Hepatic stellate cell (primary cell): ENCODE data around the gene ZNF474.

ENCODE experiments used
- DNase-seq: peaks from one replicate; pipeline ENCODE4 v3.0.0; 2011; ENCODE audit warnings: low spot score

ZNF474 gene

DNA sequence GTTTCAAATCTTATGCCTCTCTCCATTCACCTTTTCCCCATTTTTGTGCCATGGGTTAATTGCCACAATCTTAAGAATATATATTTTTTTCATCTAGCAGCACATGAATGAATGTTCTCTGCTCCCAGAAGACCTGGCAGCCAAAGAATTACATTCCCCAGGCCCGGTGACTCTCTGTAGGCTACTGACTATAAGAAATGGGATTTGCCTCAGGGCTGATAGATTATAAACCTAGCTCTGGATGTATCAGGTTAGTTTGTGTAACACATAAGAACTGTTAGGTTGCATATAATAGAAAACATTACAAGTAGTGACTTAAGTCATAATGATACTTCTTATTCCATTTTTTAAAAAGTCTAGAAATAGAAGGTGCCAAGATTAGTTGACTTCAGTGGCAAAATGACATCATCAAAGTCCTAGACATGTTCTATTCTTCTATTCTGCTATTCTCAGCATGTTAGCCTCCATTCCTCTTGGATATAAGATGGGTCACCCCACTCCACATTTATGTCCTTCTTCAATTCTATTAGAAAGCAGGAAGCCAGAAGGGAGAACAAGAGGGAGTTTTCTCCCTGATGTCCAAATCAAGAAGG lies 10.9 kb upstream of the ZNF474 start:
- DNase-seq: no peak

GRCh38 chr5:122119205-122119604 lies 10.1 kb upstream of the ZNF474 start:
- no peak for DNase-seq

- no peak for DNase-seq
Observed at GRCh38 chr5:122120493-122120892, 8.9 kb upstream of the ZNF474 start.

DNA sequence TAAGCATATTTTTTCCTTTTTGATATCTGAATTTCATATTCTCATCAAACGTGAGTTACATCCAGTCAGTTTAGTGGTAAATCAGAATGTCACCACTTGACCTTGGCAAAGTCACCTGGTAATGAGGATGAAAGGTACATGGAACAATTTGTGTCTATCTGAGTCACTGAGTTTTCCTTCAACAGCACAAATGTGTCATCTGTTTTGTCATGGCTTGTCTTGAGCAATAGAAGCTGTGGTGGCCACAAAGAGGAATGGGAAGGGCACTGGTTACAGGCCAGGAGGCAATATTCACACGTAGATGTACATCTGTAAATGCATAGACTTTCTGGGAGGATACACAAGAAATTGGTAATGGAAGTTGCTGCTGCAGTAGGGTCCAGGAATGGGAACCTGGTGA lies 8.4 kb upstream of the ZNF474 start:
- no peak for DNase-seq

GRCh38 chr5:122121479-122122465 lies 7.6 kb upstream of the ZNF474 start:
- no peak for DNase-seq

GRCh38 chr5:122124766-122125165 lies 4.6 kb upstream of the ZNF474 start:
- no peak for DNase-seq

GRCh38 chr5:122126177-122126755 lies 3.1 kb upstream of the ZNF474 start:
- no peak for DNase-seq

GRCh38 chr5:122126756-122127321 lies 2.5 kb upstream of the ZNF474 start:
- DNase-seq: no peak

DNA sequence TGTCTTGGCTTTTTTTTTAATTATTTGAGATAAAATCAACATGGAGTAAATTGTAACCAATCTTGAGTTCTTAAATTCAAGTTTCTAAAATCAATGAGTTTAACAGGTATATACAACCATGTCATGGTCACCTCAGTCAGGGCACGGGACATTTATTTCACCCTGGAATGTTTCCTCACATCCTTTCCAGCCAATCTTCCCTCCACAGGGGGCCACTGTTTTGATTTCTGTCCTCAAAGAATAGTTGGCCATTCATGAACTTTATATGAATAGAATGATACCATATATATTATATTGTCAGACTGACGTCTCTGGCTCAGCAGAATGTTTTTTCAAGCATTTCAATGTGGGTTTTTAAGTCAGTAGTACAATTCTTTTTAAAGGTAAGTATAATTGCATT lies 806 bp downstream of the ZNF474 start:
- no peak for DNase-seq

DNA sequence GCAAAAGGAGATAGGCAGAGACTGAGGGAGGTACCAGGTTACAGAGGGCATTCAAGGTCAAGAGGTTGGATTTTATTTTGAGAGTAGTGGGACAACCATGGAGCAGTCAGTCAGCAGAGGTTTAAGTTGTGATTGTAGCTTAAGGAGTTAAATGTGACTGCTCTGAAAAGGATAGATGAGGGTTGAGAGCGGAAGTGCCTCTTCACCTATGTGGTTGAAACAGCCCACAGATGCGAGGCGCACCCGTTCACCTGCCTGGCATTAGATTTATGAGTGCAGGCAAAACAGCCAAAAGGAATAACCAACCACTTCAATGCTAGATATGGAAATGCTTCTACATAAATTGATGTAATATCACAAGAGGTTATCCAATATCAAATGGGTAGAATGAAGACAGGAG lies 8.4 kb downstream of the ZNF474 start:
- no peak for DNase-seq

- DNase-seq: no peak
Observed at GRCh38 chr5:122138356-122138755, 9.0 kb downstream of the ZNF474 start.

GRCh38 chr5:122140900-122141299 lies 11.6 kb downstream of the ZNF474 start:
- DNase-seq: no peak

DNA sequence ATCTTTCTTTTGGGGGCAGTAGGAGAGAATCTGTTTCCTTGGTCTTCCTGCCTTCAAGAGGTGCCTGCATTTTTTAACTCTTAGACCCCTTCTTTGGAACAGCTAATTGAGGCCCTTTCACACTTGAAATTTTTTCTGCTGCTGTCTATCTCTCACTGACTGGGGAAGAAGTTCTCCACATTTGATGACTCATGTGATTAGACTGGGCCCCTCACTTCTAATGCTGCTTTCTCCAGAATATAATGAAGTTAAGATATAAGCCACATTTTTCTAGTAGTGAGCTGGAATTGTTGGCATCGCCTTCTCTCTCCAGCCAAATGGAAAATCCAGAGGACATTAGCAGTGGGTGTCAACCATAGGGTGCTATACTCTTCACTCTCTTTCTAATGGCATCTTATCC lies 12.4 kb downstream of the ZNF474 start:
- no peak for DNase-seq

- DNase-seq: peak; percentile 54
Observed at GRCh38 chr5:122142480-122143164, 13.3 kb downstream of the ZNF474 start.

- DNase-seq: no peak
Observed at GRCh38 chr5:122144236-122144635, 14.9 kb downstream of the ZNF474 start.

GRCh38 chr5:122145906-122146305 lies 16.6 kb downstream of the ZNF474 start:
- no peak for DNase-seq

DNA sequence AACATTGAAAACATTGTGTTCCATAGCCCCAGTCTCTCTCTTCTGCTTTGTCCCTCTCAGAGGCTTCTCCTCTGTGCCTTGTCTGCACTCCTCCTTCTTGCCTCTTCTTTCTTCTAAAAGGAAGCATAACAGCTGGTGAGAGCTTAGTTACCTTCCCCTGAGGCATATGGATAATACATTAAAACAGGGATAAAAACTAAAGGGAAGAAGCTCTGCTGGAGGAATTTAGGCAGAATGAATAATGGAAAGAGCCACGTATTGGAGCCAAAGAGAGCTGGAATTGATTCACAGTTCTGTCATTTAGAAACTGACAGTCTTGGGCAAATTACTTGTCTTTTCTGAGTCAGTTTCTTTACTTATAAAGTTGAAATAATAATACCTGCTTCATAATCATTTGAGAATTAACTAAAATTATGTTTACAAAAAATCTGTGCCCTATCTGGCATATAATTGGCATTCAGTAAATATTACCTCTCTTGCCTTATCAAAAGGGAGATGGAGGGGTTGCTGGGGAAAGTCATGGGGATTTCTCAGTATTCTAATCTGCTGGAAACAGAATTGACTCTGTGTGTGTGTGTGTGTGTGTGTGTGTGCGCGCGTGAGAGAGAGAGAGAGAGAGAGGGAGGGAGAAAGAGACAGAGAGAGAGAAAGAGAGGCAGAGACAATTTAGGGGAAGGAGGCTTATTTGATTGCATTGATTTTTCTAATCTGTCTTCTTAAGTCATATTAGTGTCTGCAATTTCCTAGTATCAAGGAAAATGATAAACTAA lies 20.2 kb downstream of the ZNF474 start:
- no peak for DNase-seq

DNA sequence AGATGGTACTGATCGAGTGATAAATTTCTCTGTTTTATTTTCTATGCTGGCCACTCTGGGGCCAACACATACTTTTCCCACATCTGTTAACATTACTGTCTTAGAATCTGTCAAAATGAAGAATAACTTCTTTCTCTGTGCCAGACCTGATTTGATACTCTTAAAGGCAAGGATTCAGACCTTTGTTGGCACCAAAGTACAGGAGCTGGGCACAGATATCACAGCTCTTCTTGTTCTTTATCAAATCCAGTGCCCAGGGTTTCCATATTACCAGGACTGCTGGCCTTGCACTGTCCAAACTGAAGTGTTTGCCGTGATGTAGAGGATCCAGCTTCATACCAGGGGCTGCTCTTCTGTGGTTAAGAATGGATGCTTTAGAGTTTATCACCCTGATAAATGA lies 20.9 kb downstream of the ZNF474 start:
- DNase-seq: no peak

DNA sequence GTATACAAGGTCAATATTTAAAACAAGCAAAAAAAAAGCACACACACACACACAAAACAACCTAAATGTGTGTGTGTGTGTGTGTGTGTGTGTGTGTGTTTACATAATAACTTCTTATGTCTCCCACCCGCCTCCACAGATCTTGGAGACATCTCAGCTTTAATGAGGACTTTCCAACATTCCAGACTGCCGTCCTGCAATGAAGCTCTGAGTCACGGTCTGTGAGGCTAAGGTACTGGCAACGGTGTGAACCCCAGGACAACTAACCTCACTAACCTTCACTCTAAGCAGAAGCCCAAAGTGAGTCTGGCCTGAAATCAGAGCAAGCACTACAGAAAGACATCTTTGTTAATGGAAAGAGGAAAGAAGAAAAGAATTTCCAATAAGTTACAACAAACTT lies 22.3 kb downstream of the ZNF474 start:
- no peak for DNase-seq

DNA sequence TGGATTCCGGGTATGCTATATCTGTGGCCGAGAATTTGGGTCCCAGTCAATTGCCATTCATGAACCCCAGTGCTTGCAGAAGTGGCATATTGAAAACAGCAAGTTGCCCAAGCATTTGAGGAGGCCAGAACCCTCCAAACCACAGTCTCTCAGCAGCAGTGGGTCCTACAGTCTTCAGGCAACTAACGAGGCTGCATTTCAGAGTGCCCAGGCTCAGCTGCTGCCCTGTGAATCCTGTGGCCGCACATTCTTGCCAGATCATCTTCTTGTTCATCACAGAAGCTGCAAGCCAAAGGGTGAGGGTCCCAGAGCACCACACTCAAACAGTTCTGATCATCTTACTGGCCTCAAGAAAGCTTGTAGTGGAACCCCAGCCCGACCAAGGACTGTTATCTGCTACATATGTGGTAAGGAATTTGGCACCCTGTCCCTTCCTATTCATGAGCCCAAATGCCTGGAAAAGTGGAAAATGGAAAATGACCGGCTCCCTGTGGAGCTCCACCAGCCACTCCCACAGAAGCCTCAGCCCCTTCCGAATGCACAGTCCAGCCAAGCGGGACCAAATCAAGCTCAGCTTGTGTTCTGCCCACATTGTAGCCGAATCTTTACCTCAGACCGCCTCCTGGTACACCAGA lies 23.0 kb downstream of the ZNF474 start:
- DNase-seq: no peak

DNA sequence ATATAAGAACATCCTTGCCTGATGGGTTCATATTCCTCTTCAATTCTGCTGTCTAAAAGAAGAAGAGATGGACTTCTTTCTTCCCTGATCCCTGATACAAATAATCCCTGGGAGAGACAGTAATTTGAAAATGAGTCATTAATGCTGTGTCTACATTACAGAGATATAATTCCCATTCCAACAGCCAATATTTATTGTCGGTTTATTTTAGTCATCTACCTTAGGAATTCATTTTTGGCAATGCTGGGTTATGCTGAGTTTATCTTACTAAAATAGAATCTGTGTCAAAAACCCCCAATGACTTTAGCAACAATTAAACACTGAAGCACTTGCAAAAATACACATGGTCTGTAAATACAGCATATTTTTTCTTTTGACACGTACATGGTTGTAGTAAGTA lies 23.9 kb downstream of the ZNF474 start:
- DNase-seq: no peak
